GM19193 (cell line): ENCODE measurements around the gene SLC35A2.

Experiments
- POLR2A ChIP-seq: IDR thresholded peaks from 4 replicates; pipeline ENCODE4 v1.6.1; 2011; ENCODE audit not compliant: insufficient read depth, insufficient read length; ENCODE audit errors: extremely low read depth

Gene SLC35A2

GRCh38 chrX:48911412-48912182 is at the start of gene SLC35A2:
TSS of gene SLC35A2 (minus strand) at chrX:48911646. CDS start at chrX:48911636, 10 bp downstream.
- TF ChIP-seq POLR2A = peak; percentile 78

- TF ChIP-seq POLR2A = no peak
Observed at GRCh38 chrX:48960291-48960690, 48.8 kb upstream of the SLC35A2 start.

GRCh38 chrX:48958635-48959094 is 47.2 kb upstream of the SLC35A2 start:
- TF ChIP-seq POLR2A = no peak

GRCh38 chrX:48957827-48958634 is 46.6 kb upstream of the SLC35A2 start:
- TF ChIP-seq POLR2A = peak; percentile 63

GRCh38 chrX:48957477-48957826 is 46.0 kb upstream of the SLC35A2 start, which contains the start of gene OTUD5:
TSS of gene OTUD5 (minus strand) at chrX:48957607. CDS start at chrX:48957570, 37 bp downstream.
- TF ChIP-seq POLR2A = peak; percentile 4

GRCh38 chrX:48956728-48957414 is 45.4 kb upstream of the SLC35A2 start:
- peak; percentile 33 for TF ChIP-seq POLR2A

GRCh38 chrX:48948589-48948988 is 37.1 kb upstream of the SLC35A2 start:
- no peak for TF ChIP-seq POLR2A

- TF ChIP-seq POLR2A = no peak
Observed at GRCh38 chrX:48945517-48946348, 34.3 kb upstream of the SLC35A2 start.

GRCh38 chrX:48942895-48943294 is 31.4 kb upstream of the SLC35A2 start:
- TF ChIP-seq POLR2A = no peak

- TF ChIP-seq POLR2A = no peak
Observed at GRCh38 chrX:48940404-48940955, 29.0 kb upstream of the SLC35A2 start.

- TF ChIP-seq POLR2A = peak; percentile 21
Observed at GRCh38 chrX:48939524-48940228, 28.2 kb upstream of the SLC35A2 start.

GRCh38 chrX:48938721-48939425 is 27.4 kb upstream of the SLC35A2 start:
- no peak for TF ChIP-seq POLR2A
